HS-27A (cell line): ENCODE results near the gene FBXO24.
A peak's percentile ranks its signal among the peaks of the same experiment; 100 is the strongest.

ENCODE experiments used
- DNase-seq: peaks from one replicate; pipeline ENCODE4 v3.0.0-alpha.2; 2012; ENCODE audit warnings: low read depth, missing footprints

Gene FBXO24

GRCh38 chr7:100623951-100624824 lies 38.1 kb downstream of the FBXO24 start:
- no peak for DNase-seq

- no peak for DNase-seq
These were observed 39.9 kb downstream of the FBXO24 start for GRCh38 chr7:100626055-100626454.

DNA sequence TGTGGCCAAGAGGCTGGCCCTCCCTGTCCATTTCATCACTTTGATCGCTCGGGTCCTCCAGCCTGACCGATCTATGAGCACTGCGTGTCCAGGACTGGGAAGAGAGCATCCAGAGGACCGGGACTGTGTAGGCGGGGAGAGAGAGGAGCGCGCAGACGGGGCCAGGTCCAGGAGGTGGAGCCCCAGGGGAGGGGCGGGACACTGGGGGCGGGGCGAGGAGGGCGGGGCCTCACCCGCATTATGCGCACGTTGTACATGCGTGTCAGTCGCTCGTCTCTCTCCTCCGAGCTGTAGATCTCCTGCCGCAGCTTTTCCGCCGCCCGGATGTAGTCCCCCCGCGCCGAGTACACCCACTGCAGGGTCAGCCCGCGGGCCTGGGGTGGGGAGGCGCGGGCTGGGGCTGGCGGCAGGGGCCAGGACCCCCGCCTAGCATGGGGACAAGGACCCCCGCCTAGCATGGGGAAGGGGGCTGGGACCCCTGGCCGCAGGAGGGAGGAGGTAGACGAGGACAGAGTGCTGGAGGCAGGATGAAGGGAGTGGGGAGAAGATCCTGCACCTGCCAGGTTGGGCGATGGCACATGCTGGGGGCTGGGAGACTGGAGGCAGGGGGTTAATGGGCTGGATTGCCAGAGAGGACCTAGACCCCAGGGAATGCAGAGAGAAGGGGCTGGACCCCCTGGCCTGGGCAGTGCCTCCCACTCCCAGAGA lies 40.6 kb downstream of the FBXO24 start:
- DNase-seq = no peak

DNA sequence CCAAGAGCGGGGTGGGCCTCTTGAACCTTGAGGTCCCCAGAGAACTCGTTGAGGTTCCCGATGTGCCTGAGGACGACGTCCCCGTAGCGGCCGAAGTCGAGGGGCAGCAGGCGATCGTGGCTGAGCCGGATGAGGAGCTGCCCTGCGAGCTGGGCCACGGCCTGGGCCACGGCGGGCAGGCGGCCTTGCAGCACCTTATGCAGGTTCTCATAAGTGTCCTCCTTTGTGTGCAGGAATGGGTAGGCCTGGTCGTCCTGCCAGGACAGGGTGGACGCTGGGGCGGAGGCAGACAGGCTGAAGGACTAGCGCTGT lies 41.1 kb downstream of the FBXO24 start:
- DNase-seq = no peak

DNA sequence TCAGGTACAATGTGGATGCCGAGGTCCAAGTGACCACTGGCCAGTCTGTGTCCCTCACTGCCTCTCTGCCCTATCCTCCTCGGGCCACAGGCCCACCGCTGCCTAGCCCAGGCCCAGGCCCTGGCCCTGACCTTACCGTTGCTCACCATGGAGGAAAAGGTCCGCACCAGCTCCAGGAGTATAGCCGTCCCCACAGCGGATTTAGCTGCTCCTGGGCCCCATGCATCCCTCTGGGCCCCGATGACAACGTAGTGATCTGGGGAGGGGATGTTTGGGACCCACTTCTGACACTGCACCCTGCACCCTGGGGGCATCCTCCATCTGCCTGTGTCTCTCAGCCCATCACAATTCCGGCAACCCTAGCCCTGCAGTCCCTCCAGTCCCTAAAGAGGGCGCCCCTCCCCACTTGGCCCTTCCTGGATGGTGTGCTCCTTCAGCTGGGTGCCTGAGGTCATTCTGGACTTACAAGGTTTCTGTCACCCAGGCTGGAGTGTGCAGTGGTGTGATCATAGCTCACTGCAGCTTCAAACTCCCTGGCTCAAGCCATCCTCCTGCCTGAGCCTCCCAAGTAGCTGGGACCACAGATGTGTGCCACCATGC lies 43.1 kb downstream of the FBXO24 start:
- DNase-seq = no peak

DNA sequence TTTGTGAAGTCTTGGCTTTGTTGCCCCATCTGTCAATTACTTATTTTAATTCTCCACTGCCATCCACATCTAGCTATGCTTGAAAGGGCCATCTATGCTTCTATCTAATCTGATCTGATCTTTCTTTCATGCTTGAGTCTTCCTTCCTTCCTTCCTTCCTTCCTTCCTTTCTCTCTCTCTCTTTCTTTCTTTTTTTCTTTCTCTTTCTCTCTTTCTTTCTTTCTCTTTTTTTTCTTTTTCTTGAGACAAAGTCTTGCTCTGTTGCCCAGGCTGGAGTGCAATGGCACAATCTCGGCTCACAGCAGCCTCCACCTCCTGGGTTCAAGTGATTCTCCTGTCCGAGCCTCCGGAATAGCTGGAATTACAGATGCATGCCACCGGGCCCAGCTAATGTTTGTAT lies 43.9 kb downstream of the FBXO24 start:
- DNase-seq = no peak

- peak; percentile 19 for DNase-seq
These were observed 47.0 kb downstream of the FBXO24 start for GRCh38 chr7:100632951-100633717.

DNA sequence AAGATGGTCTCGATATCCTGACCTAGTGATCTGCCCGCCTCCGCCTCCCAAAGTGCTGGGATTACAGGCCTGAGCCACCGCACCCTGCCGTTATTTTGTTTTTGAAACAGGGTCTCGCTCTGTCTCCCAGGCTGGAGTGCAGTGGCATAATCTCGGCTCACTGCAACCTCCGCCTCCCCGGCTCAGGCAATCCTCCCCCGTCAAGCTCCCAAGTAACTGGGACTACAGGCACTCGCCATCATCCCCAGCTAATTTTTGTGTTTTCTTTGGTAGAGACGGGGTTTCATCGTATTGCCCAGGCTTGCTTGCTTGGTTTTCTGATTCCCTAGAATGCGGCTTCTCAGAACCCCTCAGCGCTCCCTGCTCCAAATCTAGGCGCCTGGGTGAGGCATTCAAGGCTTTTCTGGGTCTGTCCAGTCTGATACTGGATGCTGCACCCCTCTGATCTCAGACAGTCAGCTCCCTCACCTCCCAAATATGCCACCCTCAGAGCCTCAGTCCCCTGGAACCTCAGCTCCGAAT lies 53.9 kb downstream of the FBXO24 start:
- no peak for DNase-seq

DNA sequence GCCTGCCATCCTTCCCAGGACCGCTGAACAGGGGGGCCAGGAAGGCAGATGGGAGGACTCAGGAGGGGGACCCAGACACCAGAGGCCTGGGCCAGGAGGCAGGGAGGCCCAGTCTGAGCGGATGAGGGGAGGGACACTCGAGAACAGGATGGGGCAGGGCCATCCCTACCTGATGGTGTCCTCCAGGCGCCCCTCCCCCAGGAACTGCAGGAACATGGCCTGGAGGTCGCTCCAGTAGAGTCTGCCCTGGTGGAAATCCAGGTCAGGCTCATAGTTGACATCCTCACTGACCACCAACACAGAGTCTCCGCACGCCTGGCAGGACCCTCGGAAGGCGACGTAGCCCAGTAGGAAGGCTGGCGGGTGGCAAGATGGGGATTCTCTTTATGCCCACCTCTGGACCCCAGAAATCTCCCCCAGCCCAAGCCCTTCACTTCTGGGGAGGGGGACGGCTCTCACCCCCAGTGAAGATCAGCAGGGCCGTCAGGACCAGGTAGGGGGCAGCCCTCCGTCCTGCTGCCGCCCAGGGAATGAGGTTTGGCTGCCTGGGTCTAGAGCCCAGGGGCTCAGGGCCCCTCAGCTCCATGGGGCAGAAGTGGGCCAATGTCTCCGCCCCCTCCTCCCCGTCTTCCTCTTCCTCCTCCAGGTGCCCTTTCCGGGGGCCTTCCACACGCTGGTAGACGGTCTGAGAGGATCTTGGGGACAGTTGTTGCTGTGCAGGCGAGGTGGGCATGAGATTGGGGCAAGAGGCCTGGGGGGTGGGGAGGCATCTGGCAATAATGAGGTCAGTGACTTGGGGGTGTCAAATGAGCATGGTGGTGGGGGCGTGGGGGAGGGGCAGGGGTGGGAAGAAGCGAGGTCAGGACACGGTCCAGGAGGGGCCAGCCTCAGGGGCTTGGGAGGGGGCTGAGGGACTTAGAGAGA lies 54.7 kb downstream of the FBXO24 start:
- no peak for DNase-seq

GRCh38 chr7:100641463-100641859 lies 55.3 kb downstream of the FBXO24 start, which contains the start of gene TFR2:
Gene TFR2 (minus strand): TSS chr7:100641552. CDS start chr7:100641509, 43 bp downstream.
- no peak for DNase-seq

- DNase-seq = no peak
These were observed 55.9 kb downstream of the FBXO24 start for GRCh38 chr7:100641860-100642533.

DNA sequence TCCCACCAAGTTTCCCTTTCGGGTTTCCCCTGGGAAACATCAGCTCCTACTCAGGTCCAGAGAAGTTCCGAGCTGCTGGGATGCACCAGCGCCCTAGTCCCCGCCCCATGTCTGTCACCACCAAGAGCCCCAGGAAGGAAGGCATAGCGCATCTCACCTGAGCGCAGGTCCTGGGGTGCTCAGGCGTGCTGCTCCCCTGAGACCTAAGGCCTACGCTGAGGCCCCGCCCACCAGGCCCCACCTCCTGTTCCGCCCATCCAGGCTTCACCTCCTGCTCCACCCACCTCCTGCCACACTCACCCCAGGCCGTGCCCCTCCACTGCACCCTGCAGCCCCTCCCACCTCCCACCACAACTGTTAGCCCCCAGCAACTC lies 56.4 kb downstream of the FBXO24 start:
- DNase-seq = no peak

- no peak for DNase-seq
These were observed 63.9 kb downstream of the FBXO24 start for GRCh38 chr7:100649826-100650565.
